ENCODE data around the gene TANC1. TPM values are rescaled to one million over a fixed set of nuclear protein-coding genes. Genes with fewer than 3 reads are reported as not detected.

The TANC1 gene
- total RNA-seq, 1 experiment from 2014 or later: 2.5 TPM

DNA sequence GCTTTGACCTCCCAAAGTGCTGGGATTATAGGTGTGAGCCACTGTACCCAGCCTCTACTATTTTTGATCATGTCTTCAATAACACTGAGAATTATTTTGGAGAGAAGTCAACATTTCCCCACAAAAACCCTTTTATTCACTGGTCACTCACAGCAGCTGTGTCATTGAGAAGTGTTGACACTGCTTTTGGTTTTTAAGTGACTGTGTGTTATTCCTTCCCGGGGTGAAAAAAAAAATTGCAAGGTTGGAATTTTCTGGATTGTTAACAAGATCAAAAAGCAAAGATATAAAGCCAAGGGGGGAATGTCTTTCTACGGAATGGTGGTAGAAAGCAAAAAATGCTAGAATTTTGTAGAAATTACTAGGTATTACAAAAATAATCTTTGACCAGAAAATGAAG lies 61.5 kb downstream of the TANC1 start:
- no peak overlapping the region for H4K8ac ChIP-seq (replicated peaks; ENCODE audit: insufficient read length, low read depth, low read length)
- no peaks in the 10 kb centered on the region for H3K23me2 ChIP-seq (ENCODE audit: insufficient read length, low read depth, low read length, poor library complexity, severe bottlenecking)
- Mint-ChIP-seq H3K27ac (no peak overlapping the region), H3K9me3 (no peaks in the 10 kb centered on the region; a peak in 1 of 5 replicates), H3K4me1 (peaks cover 32 to 44% of the 10 kb centered on the region in 2 experiments), H3K36me3 (ENCODE audit: insufficient read depth in 1 of 3, low read depth in 3 of 3) (no peaks in the 10 kb centered on the region), H3K27me3 (ENCODE audit: low read depth) (no peaks in the 10 kb centered on the region), H3K4me3 (no peak overlapping the region)
- H3K79me2 ChIP-seq (ENCODE audit: insufficient read depth, low read length): no peaks in the 10 kb centered on the region
- H2BK20ac ChIP-seq (ENCODE audit: low read depth, low read length, poor library complexity, severe bottlenecking): no peak overlapping the region
- no peak overlapping the region for H3K27ac ChIP-seq (ENCODE audit: insufficient read length, low read depth, low read length)
- no peak overlapping the region for H3K4ac ChIP-seq (ENCODE audit: low read depth, low read length)
- DNase-seq: no peak
- H3K23ac ChIP-seq (ENCODE audit: insufficient read length, low read depth, low read length): no peak overlapping the region
- H2BK12ac ChIP-seq (ENCODE audit: insufficient read length, low read depth, low read length): no peak overlapping the region
- no peak overlapping the region for H2BK15ac ChIP-seq (ENCODE audit: low read depth, low read length)
- no peak overlapping the region for H3T11ph ChIP-seq (ENCODE audit: low read length)
- H3K4me1 ChIP-seq (ENCODE audit: insufficient read depth, low read length): peaks cover 6% of the 10 kb centered on the region; the same call in 1 of the 2 replicates
- TF ChIP-seq, protein P1, sequence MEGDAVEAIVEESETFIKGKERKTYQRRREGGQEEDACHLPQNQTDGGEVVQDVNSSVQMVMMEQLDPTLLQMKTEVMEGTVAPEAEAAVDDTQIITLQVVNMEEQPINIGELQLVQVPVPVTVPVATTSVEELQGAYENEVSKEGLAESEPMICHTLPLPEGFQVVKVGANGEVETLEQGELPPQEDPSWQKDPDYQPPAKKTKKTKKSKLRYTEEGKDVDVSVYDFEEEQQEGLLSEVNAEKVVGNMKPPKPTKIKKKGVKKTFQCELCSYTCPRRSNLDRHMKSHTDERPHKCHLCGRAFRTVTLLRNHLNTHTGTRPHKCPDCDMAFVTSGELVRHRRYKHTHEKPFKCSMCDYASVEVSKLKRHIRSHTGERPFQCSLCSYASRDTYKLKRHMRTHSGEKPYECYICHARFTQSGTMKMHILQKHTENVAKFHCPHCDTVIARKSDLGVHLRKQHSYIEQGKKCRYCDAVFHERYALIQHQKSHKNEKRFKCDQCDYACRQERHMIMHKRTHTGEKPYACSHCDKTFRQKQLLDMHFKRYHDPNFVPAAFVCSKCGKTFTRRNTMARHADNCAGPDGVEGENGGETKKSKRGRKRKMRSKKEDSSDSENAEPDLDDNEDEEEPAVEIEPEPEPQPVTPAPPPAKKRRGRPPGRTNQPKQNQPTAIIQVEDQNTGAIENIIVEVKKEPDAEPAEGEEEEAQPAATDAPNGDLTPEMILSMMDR (conservative IDR thresholded peaks at IDR 0.05): no peak
- no peaks in the 10 kb centered on the region for H4K20me1 ChIP-seq (ENCODE audit: control insufficient read depth, insufficient read depth, insufficient read length)
- H4K5ac ChIP-seq (ENCODE audit: insufficient read length, low read depth, low read length): no peak overlapping the region
- H2BK120ac ChIP-seq (ENCODE audit: low read depth, low read length, poor library complexity, severe bottlenecking): no peak overlapping the region
- no CpG with 5 or more reads among the region's 2 CpGs for WGBS (ENCODE audit: extremely low coverage, insufficient read length, low lambda C conversion rate)
- no peaks in the 10 kb centered on the region for H3K79me1 ChIP-seq (ENCODE audit: insufficient read depth, low read depth, low read length, poor library complexity, severe bottlenecking)
- no peak overlapping the region for H3K14ac ChIP-seq (ENCODE audit: insufficient read depth, low read length)
- H4K91ac ChIP-seq (ENCODE audit: insufficient read length, low read depth, low read length): no peak overlapping the region
- no peaks in the 10 kb centered on the region; the same call in 1 of the 2 replicates for H3K27me3 ChIP-seq (ENCODE audit: insufficient read depth, low read length)
- no peaks in the 10 kb centered on the region for H3K9me3 ChIP-seq (ENCODE audit: control insufficient read depth, low read depth, low read length)
- H3K9ac ChIP-seq (ENCODE audit: extremely low read depth, insufficient read length, low read length): no peak overlapping the region
- no peak overlapping the region for H3K18ac ChIP-seq (ENCODE audit: insufficient read length, low read depth, low read length)
- H3K56ac ChIP-seq (ENCODE audit: insufficient read length, low read depth, low read length): no peak overlapping the region
- H3K4me2 ChIP-seq (ENCODE audit: insufficient read depth, insufficient read length, low read length): no peak overlapping the region
- no peak overlapping the region for H2AFZ ChIP-seq (ENCODE audit: low read length)
- H2BK5ac ChIP-seq (ENCODE audit: insufficient read length, low read length): no peak overlapping the region
- no peak overlapping the region for H2AK5ac ChIP-seq (ENCODE audit: insufficient read length, low read length)
